HepG2 (cell line): ENCODE measurements around the gene NEK9. TPM values are rescaled to one million over a fixed set of nuclear protein-coding genes. Genes with fewer than 3 reads are reported as not detected.

Experiments used
- ATF1 ChIP-seq: IDR thresholded peaks from 2 replicates; pipeline ENCODE4 v1.6.1; 2016; ENCODE audit warnings: mild to moderate bottlenecking, control low read depth
- FOXM1 ChIP-seq: sonication (generic); formaldehyde crosslinking; IDR thresholded peaks from 2 replicates; pipeline ENCODE4 v1.5.0; 2020; ENCODE audit warnings: missing genetic modification reagents
- HES4 ChIP-seq: sonication (generic); formaldehyde crosslinking; IDR thresholded peaks from 2 replicates; pipeline ENCODE4 v1.9.0; 2021; ENCODE audit warnings: mild to moderate bottlenecking, missing genetic modification reagents, borderline replicate concordance
- ISX ChIP-seq: sonication (generic); formaldehyde crosslinking; conservative IDR thresholded peaks from 2 replicates; pipeline ENCODE4 v1.5.0; 2020; ENCODE audit warnings: missing genetic modification reagents
- KAT8 ChIP-seq: IDR thresholded peaks from 2 replicates; pipeline ENCODE4 v1.6.1; 2016; ENCODE audit warnings: missing genetic modification reagents, missing compliant biosample characterization
- MED8 ChIP-seq: sonication (generic); formaldehyde crosslinking; IDR thresholded peaks from 2 replicates; pipeline ENCODE4 v1.8.1; 2023; ENCODE audit warnings: mild to moderate bottlenecking, missing genetic modification reagents; ENCODE audit not compliant: insufficient replicate concordance
- POLR2A ChIP-seq, 2 experiments: IDR thresholded peaks; 2 replicates each; pipeline ENCODE4 v1.6.1; 2011; ENCODE audit warnings: low read depth in 2 of 2, low read length in 2 of 2, mild to moderate bottlenecking in 1 of 2, moderate library complexity in 1 of 2; ENCODE audit not compliant: insufficient read depth in 1 of 2
- RFXAP ChIP-seq: sonication (generic); formaldehyde crosslinking; IDR thresholded peaks from 2 replicates; pipeline ENCODE4 v1.4.0; 2020; ENCODE audit warnings: missing genetic modification reagents, borderline replicate concordance
- RXRB ChIP-seq: IDR thresholded peaks from 2 replicates; pipeline ENCODE4 v1.6.1; 2016; ENCODE audit warnings: borderline replicate concordance, missing genetic modification reagents, missing compliant biosample characterization
- SAP130 ChIP-seq: IDR thresholded peaks from 2 replicates; pipeline ENCODE4 v1.6.1; 2016; ENCODE audit warnings: low read depth
- TCF12 ChIP-seq, 2 experiments: fragments of 450-650 bp in 1 of 2; sonication (generic) in 1 of 2; formaldehyde crosslinking in 1 of 2; IDR thresholded peaks; 2 replicates each; pipeline versions ENCODE4 v1.6.1 to v1.8.0; 2017 to 2022; ENCODE audit warnings: antibody characterized with exemption in 1 of 2, mild to moderate bottlenecking in 1 of 2, missing genetic modification reagents in 1 of 2, moderate library complexity in 1 of 2
- ZMAT3 ChIP-seq: sonication (generic); formaldehyde crosslinking; conservative IDR thresholded peaks from 2 replicates; pipeline ENCODE4 v1.7.0; 2021; ENCODE audit warnings: missing genetic modification reagents
- ZNF720 ChIP-seq: sonication (generic); formaldehyde crosslinking; IDR thresholded peaks from 2 replicates; pipeline ENCODE4 v1.4.0; 2020; ENCODE audit warnings: missing genetic modification reagents
- ZNF773 ChIP-seq: sonication (generic); formaldehyde crosslinking; IDR thresholded peaks from 2 replicates; pipeline ENCODE4 v1.4.0; 2020; ENCODE audit warnings: missing genetic modification reagents, borderline replicate concordance
- ZNF816 ChIP-seq: sonication (generic); formaldehyde crosslinking; IDR thresholded peaks from 2 replicates; pipeline ENCODE4 v1.8.0; 2022; ENCODE audit warnings: missing genetic modification reagents, mild to moderate bottlenecking, borderline replicate concordance
- polyA plus RNA-seq, 8 experiments: library from polyadenylated mRNA; depleted of rRNA in 3 of 8; stranded (reverse) in 7 of 8; unstranded in 1 of 8; fragments of >200 nt; fragmentation: Illumina TruSeq in 4 of 8; extraction: Trizol in 4 of 8; gene quantifications; 2 replicates each; pipeline versions ENCODE4 v1.2.1 to v1.2.3, GENCODE V29; 2011 to 2016; ENCODE audit warnings: low read depth in 4 of 8, missing spikeins in 1 of 8, mixed read lengths in 1 of 8; ENCODE audit not compliant: insufficient read depth in 1 of 8
- total RNA-seq, 5 experiments: library from RNA; depleted of rRNA; stranded (reverse); fragments of >200 nt; fragmentation: Illumina TruSeq; extraction: Trizol; gene quantifications; 2 replicates each; pipeline ENCODE4 v1.2.3, GENCODE V29; 2016; ENCODE audit warnings: low read depth in 1 of 5
- TF ChIP-seq, protein P1 (sequence below): sonication (generic); formaldehyde crosslinking; IDR thresholded peaks from 2 replicates; pipeline ENCODE4 v1.5.1; 2020; ENCODE audit warnings: mild to moderate bottlenecking, missing genetic modification reagents, borderline replicate concordance
- TF ChIP-seq, protein P2 (sequence below): sonication (generic); formaldehyde crosslinking; IDR thresholded peaks from 2 replicates; pipeline ENCODE4 v1.5.0; 2020; ENCODE audit warnings: missing genetic modification reagents, mild to moderate bottlenecking, borderline replicate concordance
- TF ChIP-seq, protein P3 (sequence below): sonication (generic); formaldehyde crosslinking; IDR thresholded peaks from 2 replicates; pipeline ENCODE4 v1.4.0; 2020; ENCODE audit warnings: missing genetic modification reagents
- TF ChIP-seq, protein P4 (sequence below): sonication (generic); formaldehyde crosslinking; IDR thresholded peaks from 2 replicates; pipeline ENCODE4 v1.5.0; 2020; ENCODE audit warnings: missing genetic modification reagents
- TF ChIP-seq, protein P5 (sequence below): IDR thresholded peaks from 2 replicates; pipeline ENCODE4 v1.6.1; 2012; ENCODE audit warnings: low read depth, low read length, improper control_type of control experiment
- TF ChIP-seq, protein P6 (sequence below): sonication (generic); formaldehyde crosslinking; IDR thresholded peaks from 2 replicates; pipeline ENCODE4 v1.5.0; 2020; ENCODE audit warnings: missing genetic modification reagents

Gene NEK9
- total and polyA plus RNA-seq, 2 of the 13 experiments (the other 11 are each of a cell fraction or from before 2014, with no cell fraction given), result 16.5 to 27.3 TPM

DNA sequence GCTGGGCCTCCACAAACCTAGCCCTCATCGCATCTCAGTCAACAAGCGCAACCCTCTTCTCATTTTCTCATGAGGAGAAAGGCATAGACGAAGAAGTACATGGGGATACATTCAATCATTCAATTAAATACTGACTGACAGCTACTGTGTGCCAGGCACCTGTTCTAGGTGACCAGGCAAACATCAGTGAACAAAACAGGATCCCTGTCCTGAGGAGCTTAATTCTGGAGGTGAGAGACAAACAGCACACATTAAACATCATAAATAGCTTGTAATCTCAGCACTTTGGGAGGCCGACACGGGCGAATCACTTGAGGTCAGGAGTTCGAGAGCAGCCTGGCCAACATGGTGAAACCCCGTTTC is 62.7 kb downstream of the NEK9 start (continued):
- TF ChIP-seq ZNF720 (CRISPR knock-in tag), result no peak
- TF ChIP-seq ISX (CRISPR knock-in tag), result no peak
- no peak for TF ChIP-seq MED8 (CRISPR knock-in tag)
- TF ChIP-seq POLR2A (IDR thresholded peaks at IDR 0.05; ENCODE audit: insufficient read depth in 1 of 2, low read depth in 2 of 2, low read length in 2 of 2), result no peak
- TF ChIP-seq KAT8, result peak; percentile 0; the same call in 1 of the 2 replicates
- TF ChIP-seq ATF1 (CRISPR knock-in tag), result no peak
- peak; percentile 5; the same call in 1 of the 2 replicates for TF ChIP-seq SAP130 (CRISPR knock-in tag)
- TF ChIP-seq ZNF816 (CRISPR knock-in tag), result no peak
- TF ChIP-seq, protein P1, sequence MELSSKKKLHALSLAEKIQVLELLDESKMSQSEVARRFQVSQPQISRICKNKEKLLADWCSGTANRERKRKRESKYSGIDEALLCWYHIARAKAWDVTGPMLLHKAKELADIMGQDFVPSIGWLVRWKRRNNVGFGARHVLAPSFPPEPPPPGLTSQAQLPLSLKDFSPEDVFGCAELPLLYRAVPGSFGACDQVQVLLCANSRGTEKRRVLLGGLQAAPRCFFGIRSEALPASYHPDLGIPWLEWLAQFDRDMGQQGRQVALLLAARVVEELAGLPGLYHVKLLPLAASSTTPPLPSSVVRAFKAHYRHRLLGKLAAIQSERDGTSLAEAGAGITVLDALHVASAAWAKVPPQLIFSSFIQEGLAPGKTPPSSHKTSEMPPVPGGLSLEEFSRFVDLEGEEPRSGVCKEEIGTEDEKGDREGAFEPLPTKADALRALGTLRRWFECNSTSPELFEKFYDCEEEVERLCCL, result no peak
- no peak for TF ChIP-seq HES4 (CRISPR knock-in tag)
- TF ChIP-seq ZMAT3, result no peak
- 0 out of 2 replicates have a peak, but pooled peaks have one; percentile 9 for TF ChIP-seq RFXAP (CRISPR knock-in tag)
- TF ChIP-seq TCF12 (IDR thresholded peaks at IDR 0.05), result no peak
- no peak for TF ChIP-seq TCF12 (CRISPR knock-in tag; IDR thresholded peaks at IDR 0.05)
- TF ChIP-seq RXRB, result no peak
- TF ChIP-seq, protein P2, sequence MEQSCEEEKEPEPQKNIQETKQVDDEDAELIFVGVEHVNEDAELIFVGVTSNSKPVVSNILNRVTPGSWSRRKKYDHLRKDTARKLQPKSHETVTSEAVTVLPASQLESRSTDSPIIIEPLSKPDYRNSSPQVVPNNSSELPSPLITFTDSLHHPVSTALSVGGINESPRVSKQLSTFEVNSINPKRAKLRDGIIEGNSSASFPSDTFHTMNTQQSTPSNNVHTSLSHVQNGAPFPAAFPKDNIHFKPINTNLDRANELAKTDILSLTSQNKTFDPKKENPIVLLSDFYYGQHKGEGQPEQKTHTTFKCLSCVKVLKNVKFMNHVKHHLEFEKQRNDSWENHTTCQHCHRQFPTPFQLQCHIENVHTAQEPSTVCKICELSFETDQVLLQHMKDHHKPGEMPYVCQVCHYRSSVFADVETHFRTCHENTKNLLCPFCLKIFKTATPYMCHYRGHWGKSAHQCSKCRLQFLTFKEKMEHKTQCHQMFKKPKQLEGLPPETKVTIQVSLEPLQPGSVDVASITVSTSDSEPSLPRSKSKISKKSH (CRISPR knock-in tag), result no peak
- TF ChIP-seq FOXM1, result no peak
- TF ChIP-seq ZNF773 (CRISPR knock-in tag), result no peak
- TF ChIP-seq, protein P3, sequence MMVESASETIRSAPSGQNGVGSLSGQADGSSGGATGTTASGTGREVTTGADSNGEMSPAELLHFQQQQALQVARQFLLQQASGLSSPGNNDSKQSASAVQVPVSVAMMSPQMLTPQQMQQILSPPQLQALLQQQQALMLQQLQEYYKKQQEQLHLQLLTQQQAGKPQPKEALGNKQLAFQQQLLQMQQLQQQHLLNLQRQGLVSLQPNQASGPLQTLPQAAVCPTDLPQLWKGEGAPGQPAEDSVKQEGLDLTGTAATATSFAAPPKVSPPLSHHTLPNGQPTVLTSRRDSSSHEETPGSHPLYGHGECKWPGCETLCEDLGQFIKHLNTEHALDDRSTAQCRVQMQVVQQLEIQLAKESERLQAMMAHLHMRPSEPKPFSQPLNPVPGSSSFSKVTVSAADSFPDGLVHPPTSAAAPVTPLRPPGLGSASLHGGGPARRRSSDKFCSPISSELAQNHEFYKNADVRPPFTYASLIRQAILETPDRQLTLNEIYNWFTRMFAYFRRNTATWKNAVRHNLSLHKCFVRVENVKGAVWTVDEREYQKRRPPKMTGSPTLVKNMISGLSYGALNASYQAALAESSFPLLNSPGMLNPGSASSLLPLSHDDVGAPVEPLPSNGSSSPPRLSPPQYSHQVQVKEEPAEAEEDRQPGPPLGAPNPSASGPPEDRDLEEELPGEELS (CRISPR knock-in tag), result no peak
- TF ChIP-seq, protein P4, sequence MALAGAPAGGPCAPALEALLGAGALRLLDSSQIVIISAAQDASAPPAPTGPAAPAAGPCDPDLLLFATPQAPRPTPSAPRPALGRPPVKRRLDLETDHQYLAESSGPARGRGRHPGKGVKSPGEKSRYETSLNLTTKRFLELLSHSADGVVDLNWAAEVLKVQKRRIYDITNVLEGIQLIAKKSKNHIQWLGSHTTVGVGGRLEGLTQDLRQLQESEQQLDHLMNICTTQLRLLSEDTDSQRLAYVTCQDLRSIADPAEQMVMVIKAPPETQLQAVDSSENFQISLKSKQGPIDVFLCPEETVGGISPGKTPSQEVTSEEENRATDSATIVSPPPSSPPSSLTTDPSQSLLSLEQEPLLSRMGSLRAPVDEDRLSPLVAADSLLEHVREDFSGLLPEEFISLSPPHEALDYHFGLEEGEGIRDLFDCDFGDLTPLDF (CRISPR knock-in tag), result 0 out of 2 replicates have a peak, but pooled peaks have one; percentile 17
- TF ChIP-seq, protein P5, sequence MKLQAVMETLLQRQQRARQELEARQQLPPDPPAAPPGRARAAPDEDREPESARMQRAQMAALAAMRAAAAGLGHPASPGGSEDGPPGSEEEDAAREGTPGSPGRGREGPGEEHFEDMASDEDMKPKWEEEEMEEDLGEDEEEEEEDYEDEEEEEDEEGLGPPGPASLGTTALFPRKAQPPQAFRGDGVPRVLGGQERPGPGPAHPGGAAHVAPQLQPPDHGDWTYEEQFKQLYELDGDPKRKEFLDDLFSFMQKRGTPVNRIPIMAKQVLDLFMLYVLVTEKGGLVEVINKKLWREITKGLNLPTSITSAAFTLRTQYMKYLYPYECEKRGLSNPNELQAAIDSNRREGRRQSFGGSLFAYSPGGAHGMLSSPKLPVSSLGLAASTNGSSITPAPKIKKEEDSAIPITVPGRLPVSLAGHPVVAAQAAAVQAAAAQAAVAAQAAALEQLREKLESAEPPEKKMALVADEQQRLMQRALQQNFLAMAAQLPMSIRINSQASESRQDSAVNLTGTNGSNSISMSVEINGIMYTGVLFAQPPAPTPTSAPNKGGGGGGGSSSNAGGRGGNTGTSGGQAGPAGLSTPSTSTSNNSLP, result no peak
- TF ChIP-seq, protein P6, sequence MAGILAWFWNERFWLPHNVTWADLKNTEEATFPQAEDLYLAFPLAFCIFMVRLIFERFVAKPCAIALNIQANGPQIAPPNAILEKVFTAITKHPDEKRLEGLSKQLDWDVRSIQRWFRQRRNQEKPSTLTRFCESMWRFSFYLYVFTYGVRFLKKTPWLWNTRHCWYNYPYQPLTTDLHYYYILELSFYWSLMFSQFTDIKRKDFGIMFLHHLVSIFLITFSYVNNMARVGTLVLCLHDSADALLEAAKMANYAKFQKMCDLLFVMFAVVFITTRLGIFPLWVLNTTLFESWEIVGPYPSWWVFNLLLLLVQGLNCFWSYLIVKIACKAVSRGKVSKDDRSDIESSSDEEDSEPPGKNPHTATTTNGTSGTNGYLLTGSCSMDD (CRISPR knock-in tag), result no peak
